ENCODE data around the gene CES2.
A peak's percentile ranks its signal among the peaks of the same experiment; 100 is the strongest.

Gene CES2

DNA sequence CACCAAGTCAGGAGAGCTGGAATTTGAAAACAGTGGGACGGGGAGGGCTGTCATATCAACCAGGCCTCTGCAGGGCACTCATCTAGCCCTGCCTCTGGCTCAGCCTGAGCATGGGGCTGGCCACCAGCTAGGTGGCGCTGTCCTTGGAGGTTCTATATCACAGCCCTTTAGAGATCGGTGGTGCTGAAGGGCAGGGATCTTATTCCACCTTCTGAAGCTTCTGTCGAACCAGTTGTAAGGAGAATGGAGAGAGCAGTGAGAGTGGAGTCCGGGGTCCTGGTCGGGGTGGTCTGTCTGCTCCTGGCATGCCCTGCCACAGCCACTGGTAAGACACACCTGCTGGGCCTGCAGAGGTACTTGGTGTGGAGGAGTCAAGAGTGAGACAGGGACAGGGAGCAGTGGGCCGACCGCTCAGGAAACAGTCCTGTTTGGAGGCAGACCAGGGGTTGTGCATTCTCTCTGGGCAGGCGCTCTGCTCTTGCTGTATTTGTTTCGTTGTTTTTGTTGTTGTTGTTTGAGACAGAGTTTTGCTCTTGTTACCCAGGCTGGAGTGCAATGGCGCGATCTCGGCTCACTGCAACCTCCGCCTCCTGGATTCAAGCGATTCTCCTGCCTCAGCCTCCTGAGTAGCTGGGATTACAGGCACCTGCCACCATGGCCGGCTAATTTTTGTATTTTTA, 25.9 kb downstream of the CES2 start, which contains the start of gene CES3:
TSS of gene CES3 (plus strand) at position 202 of the 680 bp plus-strand sequence. CDS start at position 244, 42 bp downstream.
- no peaks in the 10 kb centered on the region for H3K79me2 ChIP-seq (ENCODE audit: insufficient read depth, low read length)
- no peak within 1 kb of the TSS for H3K27ac ChIP-seq (ENCODE audit: low read depth, low read length, poor library complexity, severe bottlenecking)
- no peak within 1 kb of the TSS for H3K9ac ChIP-seq (ENCODE audit: low read length)
- peak within 1 kb of the TSS; percentile 25; the same call in 1 of the 2 replicates for H3K4me2 ChIP-seq (ENCODE audit: low read length)
- H3K27me3 ChIP-seq (ENCODE audit: insufficient read depth, low read length) = no peaks in the 10 kb centered on the region
- no peaks in the 10 kb centered on the region for H4K20me1 ChIP-seq (ENCODE audit: insufficient read depth, low read length)
- no peaks in the 10 kb centered on the region for H3K36me3 ChIP-seq (ENCODE audit: insufficient read depth, low read length)
- H2AFZ ChIP-seq (ENCODE audit: low read length) = no peak within 1 kb of the TSS; the same call in 1 of the 2 replicates
- H3K4me1 ChIP-seq (ENCODE audit: insufficient read depth, low read length, severe bottlenecking) = peaks cover 13% of the 10 kb centered on the region
- H3K4me3 ChIP-seq (ENCODE audit: low read depth, low read length, poor library complexity, severe bottlenecking) = peak within 1 kb of the TSS; percentile 10
- no peak for TF ChIP-seq EZH2 (IDR thresholded peaks at IDR 0.05; ENCODE audit: borderline replicate concordance, low read length)
- TF ChIP-seq, protein P1, sequence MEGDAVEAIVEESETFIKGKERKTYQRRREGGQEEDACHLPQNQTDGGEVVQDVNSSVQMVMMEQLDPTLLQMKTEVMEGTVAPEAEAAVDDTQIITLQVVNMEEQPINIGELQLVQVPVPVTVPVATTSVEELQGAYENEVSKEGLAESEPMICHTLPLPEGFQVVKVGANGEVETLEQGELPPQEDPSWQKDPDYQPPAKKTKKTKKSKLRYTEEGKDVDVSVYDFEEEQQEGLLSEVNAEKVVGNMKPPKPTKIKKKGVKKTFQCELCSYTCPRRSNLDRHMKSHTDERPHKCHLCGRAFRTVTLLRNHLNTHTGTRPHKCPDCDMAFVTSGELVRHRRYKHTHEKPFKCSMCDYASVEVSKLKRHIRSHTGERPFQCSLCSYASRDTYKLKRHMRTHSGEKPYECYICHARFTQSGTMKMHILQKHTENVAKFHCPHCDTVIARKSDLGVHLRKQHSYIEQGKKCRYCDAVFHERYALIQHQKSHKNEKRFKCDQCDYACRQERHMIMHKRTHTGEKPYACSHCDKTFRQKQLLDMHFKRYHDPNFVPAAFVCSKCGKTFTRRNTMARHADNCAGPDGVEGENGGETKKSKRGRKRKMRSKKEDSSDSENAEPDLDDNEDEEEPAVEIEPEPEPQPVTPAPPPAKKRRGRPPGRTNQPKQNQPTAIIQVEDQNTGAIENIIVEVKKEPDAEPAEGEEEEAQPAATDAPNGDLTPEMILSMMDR (IDR thresholded peaks at IDR 0.05; ENCODE audit: low read length) = peak; percentile 95
- H3K9me3 ChIP-seq (ENCODE audit: low read length) = no peaks in the 10 kb centered on the region
- H3K9me2 ChIP-seq (ENCODE audit: low read depth, low read length) = no peaks in the 10 kb centered on the region
- H3F3A ChIP-seq (ENCODE audit: insufficient read depth, low read length) = no peaks in the 10 kb centered on the region

DNA sequence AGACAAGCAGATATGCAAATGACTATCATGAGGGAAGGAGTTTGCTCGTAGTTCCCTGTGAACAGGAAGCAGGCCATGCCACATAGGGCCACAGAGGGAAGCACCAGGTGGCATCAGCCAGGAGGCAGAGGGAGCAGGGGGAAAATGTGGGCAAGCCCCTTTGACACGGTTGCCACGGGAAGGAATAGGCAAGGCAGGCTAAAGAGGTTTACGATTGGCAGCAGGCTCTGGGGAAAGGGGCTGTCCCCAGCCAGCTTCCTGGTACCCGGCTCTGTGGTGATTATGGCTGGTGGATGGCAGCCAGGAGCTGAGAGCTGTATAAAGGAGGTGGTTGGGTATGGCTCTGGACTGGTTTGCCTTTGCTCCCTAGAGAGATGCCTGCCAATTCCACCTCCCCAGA, 26.6 kb downstream of the CES2 start:
- Histone ChIP-seq H3K9ac (ENCODE audit: low read length) (no peak overlapping the region), H3K4me1 (ENCODE audit: insufficient read depth, low read length, severe bottlenecking) (peaks cover 13% of the 10 kb centered on the region), H3K27ac (ENCODE audit: low read depth, low read length, poor library complexity, severe bottlenecking) (no peak overlapping the region), H3K4me2 (ENCODE audit: low read length) (peak overlapping the region; percentile 2; the same call in 1 of the 2 replicates), H3K27me3 (ENCODE audit: insufficient read depth, low read length) (no peaks in the 10 kb centered on the region), H3F3A (ENCODE audit: insufficient read depth, low read length) (no peaks in the 10 kb centered on the region), H3K9me2 (ENCODE audit: low read depth, low read length) (no peaks in the 10 kb centered on the region), H3K79me2 (ENCODE audit: insufficient read depth, low read length) (no peaks in the 10 kb centered on the region), H3K9me3 (ENCODE audit: low read length) (no peaks in the 10 kb centered on the region), H2AFZ (ENCODE audit: low read length) (no peak overlapping the region; the same call in 1 of the 2 replicates), H3K36me3 (ENCODE audit: insufficient read depth, low read length) (no peaks in the 10 kb centered on the region), H4K20me1 (ENCODE audit: insufficient read depth, low read length) (no peaks in the 10 kb centered on the region), H3K4me3 (ENCODE audit: low read depth, low read length, poor library complexity, severe bottlenecking) (no peak overlapping the region)
- TF ChIP-seq, protein P1 (IDR thresholded peaks at IDR 0.05; ENCODE audit: low read length) = no peak
- no peak for TF ChIP-seq EZH2 (IDR thresholded peaks at IDR 0.05; ENCODE audit: borderline replicate concordance, low read length)

DNA sequence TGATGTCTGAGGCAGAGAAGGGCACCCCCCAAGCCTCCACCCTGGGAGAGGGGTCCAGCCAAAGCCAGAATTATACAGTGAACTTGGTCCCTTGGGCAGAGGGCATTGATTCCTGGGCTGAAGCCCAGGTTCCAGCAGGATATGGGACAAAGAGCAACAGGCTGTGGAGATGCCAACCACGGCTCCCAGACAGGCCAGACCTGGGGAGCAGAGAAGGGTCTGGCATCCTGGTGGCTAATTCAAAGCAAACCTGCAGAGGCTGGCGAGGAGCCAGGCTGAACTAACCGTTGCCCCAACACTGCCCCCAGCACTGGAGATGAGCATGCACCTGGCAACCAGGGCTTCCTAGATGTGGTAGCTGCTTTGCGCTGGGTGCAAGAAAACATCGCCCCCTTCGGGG, 28.7 kb downstream of the CES2 start:
- no peak overlapping the region for H3K4me3 ChIP-seq (ENCODE audit: low read depth, low read length, poor library complexity, severe bottlenecking)
- peaks cover 13% of the 10 kb centered on the region for H3K4me1 ChIP-seq (ENCODE audit: insufficient read depth, low read length, severe bottlenecking)
- no peak overlapping the region for H2AFZ ChIP-seq (ENCODE audit: low read length)
- no peaks in the 10 kb centered on the region for H4K20me1 ChIP-seq (ENCODE audit: insufficient read depth, low read length)
- no peaks in the 10 kb centered on the region; the same call in 1 of the 2 replicates for H3K27me3 ChIP-seq (ENCODE audit: insufficient read depth, low read length)
- no peak overlapping the region for H3K9ac ChIP-seq (ENCODE audit: low read length)
- H3K9me2 ChIP-seq (ENCODE audit: low read depth, low read length) = no peaks in the 10 kb centered on the region
- H3F3A ChIP-seq (ENCODE audit: insufficient read depth, low read length) = no peaks in the 10 kb centered on the region
- TF ChIP-seq, protein P1 (IDR thresholded peaks at IDR 0.05; ENCODE audit: low read length) = peak; percentile 24; the same call in 1 of the 2 replicates
- TF ChIP-seq EZH2 (IDR thresholded peaks at IDR 0.05; ENCODE audit: borderline replicate concordance, low read length) = no peak
- no peak overlapping the region for H3K27ac ChIP-seq (ENCODE audit: low read depth, low read length, poor library complexity, severe bottlenecking)
- no peaks in the 10 kb centered on the region for H3K36me3 ChIP-seq (ENCODE audit: insufficient read depth, low read length)
- H3K4me2 ChIP-seq (ENCODE audit: low read length) = no peak overlapping the region
- no peaks in the 10 kb centered on the region for H3K79me2 ChIP-seq (ENCODE audit: insufficient read depth, low read length)
- no peaks in the 10 kb centered on the region for H3K9me3 ChIP-seq (ENCODE audit: low read length)
